ENCODE data around the gene PRC1.

PRC1 gene

GRCh38 chr15:90994417-90995311 lies at the start of gene PRC1:
TSS of gene PRC1 (minus strand) at chr15:90994535. CDS start at chr15:90994417, 118 bp downstream.
- Histone ChIP-seq H3K27me3 (replicated peaks; ENCODE audit: control insufficient read depth, insufficient read depth, low read length) (no peaks in the 10 kb centered on the region), H3K36me3 (ENCODE audit: control insufficient read depth, insufficient read depth, low read length) (peaks cover 7% of the 10 kb centered on the region), H3K4me3 (replicated peaks; ENCODE audit: low read depth, low read length) (peak within 1 kb of the TSS; percentile 98)
- no peak for TF ChIP-seq CTCF (IDR thresholded peaks at IDR 0.05; ENCODE audit: insufficient read depth, low read length, poor library complexity, severe bottlenecking)
- DNase-seq (ENCODE audit: extremely low read depth, insufficient read length): peak; percentile 98

GRCh38 chr15:91043202-91043874 lies 49.0 kb upstream of the PRC1 start:
- DNase-seq (ENCODE audit: extremely low read depth, insufficient read length): no peak
- Histone ChIP-seq H3K27me3 (replicated peaks; ENCODE audit: control insufficient read depth, insufficient read depth, low read length) (no peaks in the 10 kb centered on the region), H3K36me3 (ENCODE audit: control insufficient read depth, insufficient read depth, low read length) (no peaks in the 10 kb centered on the region), H3K4me3 (replicated peaks; ENCODE audit: low read depth, low read length) (no peak overlapping the region)
- no peak for TF ChIP-seq CTCF (IDR thresholded peaks at IDR 0.05; ENCODE audit: insufficient read depth, low read length, poor library complexity, severe bottlenecking)

- no peak for DNase-seq (ENCODE audit: extremely low read depth, insufficient read length)
- Histone ChIP-seq H3K36me3 (ENCODE audit: control insufficient read depth, insufficient read depth, low read length) (no peaks in the 10 kb centered on the region), H3K27me3 (replicated peaks; ENCODE audit: control insufficient read depth, insufficient read depth, low read length) (no peaks in the 10 kb centered on the region), H3K4me3 (replicated peaks; ENCODE audit: low read depth, low read length) (no peak overlapping the region)
- no peak for TF ChIP-seq CTCF (IDR thresholded peaks at IDR 0.05; ENCODE audit: insufficient read depth, low read length, poor library complexity, severe bottlenecking)
Observed at GRCh38 chr15:91040856-91041255, 46.5 kb upstream of the PRC1 start.

GRCh38 chr15:91039996-91040395 lies 45.7 kb upstream of the PRC1 start:
- no peak for TF ChIP-seq CTCF (IDR thresholded peaks at IDR 0.05; ENCODE audit: insufficient read depth, low read length, poor library complexity, severe bottlenecking)

GRCh38 chr15:91032919-91033803 lies 38.8 kb upstream of the PRC1 start:
- peak; percentile 35 for DNase-seq (ENCODE audit: extremely low read depth, insufficient read length)
- no peaks in the 10 kb centered on the region for H3K36me3 ChIP-seq (ENCODE audit: control insufficient read depth, insufficient read depth, low read length)
- H3K27me3 ChIP-seq (replicated peaks; ENCODE audit: control insufficient read depth, insufficient read depth, low read length): peaks cover 2% of the 10 kb centered on the region; the same call in 1 of the 2 replicates
- H3K4me3 ChIP-seq (replicated peaks; ENCODE audit: low read depth, low read length): no peak overlapping the region
- TF ChIP-seq CTCF (IDR thresholded peaks at IDR 0.05; ENCODE audit: insufficient read depth, low read length, poor library complexity, severe bottlenecking): peak; percentile 84

More at GRCh38 chr15:91039996-91040395, 45.7 kb upstream of the PRC1 start:
- Histone ChIP-seq H3K36me3 (ENCODE audit: control insufficient read depth, insufficient read depth, low read length) (no peaks in the 10 kb centered on the region), H3K27me3 (replicated peaks; ENCODE audit: control insufficient read depth, insufficient read depth, low read length) (no peaks in the 10 kb centered on the region; the same call in 1 of the 2 replicates), H3K4me3 (replicated peaks; ENCODE audit: low read depth, low read length) (no peak overlapping the region)
- no peak for DNase-seq (ENCODE audit: extremely low read depth, insufficient read length)
